Ovary (tissue), 3 donors: ENCODE data around the gene NFIB.

Experiments
- CTCF ChIP-seq, 3 donors: fragments of 450-650 bp in 2 of 3; fragments of 200-600 bp in 1 of 3; IDR thresholded peaks; one replicate each; pipeline versions ENCODE4 v1.5.1 to v1.8.0; 2016 to 2022; ENCODE audit warnings: antibody characterized with exemption in 3 of 3, mild to moderate bottlenecking in 1 of 3
- EP300 ChIP-seq: sonication (generic); formaldehyde crosslinking; IDR thresholded peaks from one replicate; pipeline ENCODE4 v1.6.1; 2017; ENCODE audit warnings: antibody characterized with exemption
- POLR2A ChIP-seq: fragments of 450-650 bp; IDR thresholded peaks from one replicate; pipeline ENCODE4 v1.6.1; 2017; ENCODE audit warnings: antibody characterized with exemption, mild to moderate bottlenecking, moderate library complexity
- donor health status: DM: no; HTN: no; CAD: no.

- TF ChIP-seq CTCF (IDR thresholded peaks at IDR 0.05) (no peak), EP300 (no peak), POLR2A (no peak)
Measured at GRCh38 chr9:14211564-14211963, 102.4 kb downstream of the NFIB start.
